Common myeloid progenitor, CD34-positive (primary cell): ENCODE data around the gene ADD1.

Experiments
- CTCF ChIA-PET: fragments of 350-600 bp; sonication (Branson Sonifier 250); formaldehyde crosslinking; loops from one replicate; lab custom pipeline; 2021; ENCODE audit warnings: antibody characterized with exemption; lab: Charles Lee
- POLR2A ChIA-PET: fragments of 350-600 bp; sonication (Branson Sonifier 250); formaldehyde crosslinking; loops from one replicate; lab custom pipeline; 2021; ENCODE audit warnings: antibody characterized with exemption; lab: Charles Lee
- DNase-seq, 3 donors: peaks; one replicate each; pipeline versions ENCODE4 v3.0.0 to v3.0.0-alpha.2; 2013
- H3K27ac ChIP-seq, 2 experiments: 1 replicate in 1 of 2; 2 replicates in 1 of 2; pipeline ENCODE4 v1.7.0; 2013; ENCODE audit warnings: inconsistent platforms in 2 of 2, low read length in 2 of 2, mild to moderate bottlenecking in 2 of 2, low read depth in 1 of 2, moderate library complexity in 1 of 2; ENCODE audit not compliant: severe bottlenecking in 2 of 2, insufficient read depth in 1 of 2, poor library complexity in 1 of 2
- H3K27me3 ChIP-seq, 5 experiments: replicated peaks in 2 of 5; 1 replicate in 3 of 5; 2 replicates in 2 of 5; pipeline versions ENCODE4 v1.6.1 to v1.7.0; 2013; ENCODE audit warnings: low read length in 4 of 5, mild to moderate bottlenecking in 2 of 5, moderate library complexity in 2 of 5, inconsistent platforms in 1 of 5; ENCODE audit not compliant: insufficient read depth in 5 of 5, control insufficient read depth in 4 of 5
- H3K36me3 ChIP-seq, 4 experiments: 1 replicate in 2 of 4; 2 replicates in 2 of 4; pipeline versions ENCODE4 v1.6.1 to v1.7.0; 2013; ENCODE audit warnings: low read length in 3 of 4, control low read depth in 1 of 4, mild to moderate bottlenecking in 1 of 4; ENCODE audit not compliant: control insufficient read depth in 4 of 4, insufficient read depth in 4 of 4
- H3K4me1 ChIP-seq, 4 experiments: 1 replicate in 3 of 4; 2 replicates in 1 of 4; pipeline versions ENCODE4 v1.6.1 to v1.7.1; 2013; ENCODE audit warnings: low read length in 3 of 4, mild to moderate bottlenecking in 3 of 4, control low read depth in 1 of 4, inconsistent platforms in 1 of 4, moderate library complexity in 1 of 4; ENCODE audit not compliant: control insufficient read depth in 4 of 4, insufficient read depth in 4 of 4; ENCODE audit errors: control extremely low read depth in 1 of 4
- H3K4me3 ChIP-seq, 7 experiments: 1 replicate in 4 of 7; 2 replicates in 3 of 7; pipeline versions ENCODE4 v1.5.1 to v1.7.0; 2013; ENCODE audit warnings: mild to moderate bottlenecking in 7 of 7, low read length in 6 of 7, moderate library complexity in 6 of 7, inconsistent platforms in 2 of 7, low read depth in 2 of 7, control low read depth in 1 of 7; ENCODE audit not compliant: insufficient read depth in 4 of 7, control insufficient read depth in 1 of 7; ENCODE audit errors: extremely low read depth in 1 of 7
- H3K9me3 ChIP-seq, 5 experiments: 1 replicate in 4 of 5; 2 replicates in 1 of 5; pipeline versions ENCODE4 v1.6.1 to v1.7.1; 2013; ENCODE audit warnings: low read length in 4 of 5, mild to moderate bottlenecking in 2 of 5, inconsistent platforms in 1 of 5, low read depth in 1 of 5, moderate library complexity in 1 of 5; ENCODE audit not compliant: control insufficient read depth in 4 of 5, insufficient read depth in 2 of 5; ENCODE audit errors: control extremely low read depth in 1 of 5
- WGBS: methylation state at CpG from one replicate; pipeline ENCODE4 v1.1.5; 2013; ENCODE audit not compliant: insufficient coverage; 5-methylcytosine and 5-hydroxymethylcytosine counted together

The ADD1 gene

GRCh38 chr4:2797545-2798305, 45.9 kb upstream of the ADD1 start:
- POLR2A ChIA-PET = interaction anchor here (0.9 to 2.0 kb wide), 5 partner anchors 13 to 166 kb away, joined by 3 to 8 read pairs (median 3); partner anchors contain the start of genes ADD1 and GRK4
- no peaks in the 10 kb centered on the region for H3K9me3 ChIP-seq
- H3K36me3 ChIP-seq = no peaks in the 10 kb centered on the region
- peaks cover 5 to 96% (median 92%) of the 10 kb centered on the region in 4 experiments for H3K4me1 ChIP-seq
- H3K4me3 ChIP-seq = peak overlapping the region in 5 of 7 experiments; percentile 23 to 56 (median 46)
- CTCF ChIA-PET = interaction anchor here (0.6 to 4.5 kb wide), 10 partner anchors 10 to 70 kb away, joined by 3 to 34 read pairs (median 4); no protein-coding TSS in a partner anchor
- no peaks in the 10 kb centered on the region for H3K27me3 ChIP-seq
- H3K27ac ChIP-seq = peak overlapping the region in 1 of 2 experiments; percentile 59
- WGBS = 14% methylated on average over 18 of the region's 23 CpGs
- peak; percentile 62 to 95 (median 93) for DNase-seq

- H3K27me3 ChIP-seq = no peaks in the 10 kb centered on the region
- peak overlapping the region in 1 of 2 experiments; percentile 59 for H3K27ac ChIP-seq
- DNase-seq = peak; percentile 63 to 91 (median 88)
- H3K9me3 ChIP-seq = no peaks in the 10 kb centered on the region
- peak overlapping the region in 5 of 7 experiments; percentile 26 to 56 (median 46) for H3K4me3 ChIP-seq
- ChIA-PET CTCF (interaction anchor here (0.7 to 4.5 kb wide), 9 partner anchors 9 to 69 kb away, joined by 3 to 34 read pairs (median 4); no protein-coding TSS in a partner anchor), POLR2A (interaction anchor here (0.6 to 2.0 kb wide), 6 partner anchors 11 to 165 kb away, joined by 3 to 8 read pairs (median 3); partner anchors contain the start of gene GRK4)
- no peaks in the 10 kb centered on the region for H3K36me3 ChIP-seq
- peaks cover 5 to 97% (median 91%) of the 10 kb centered on the region in 4 experiments for H3K4me1 ChIP-seq
- 14% methylated on average over 20 of the region's 29 CpGs for WGBS
Observed at GRCh38 chr4:2798399-2799223, 45.0 kb upstream of the ADD1 start.

GRCh38 chr4:2799224-2799911, 44.3 kb upstream of the ADD1 start:
- peaks cover 5 to 97% (median 89%) of the 10 kb centered on the region in 4 experiments for H3K4me1 ChIP-seq
- ChIA-PET CTCF (interaction anchor here (1.1 to 4.5 kb wide), 5 partner anchors 12 to 48 kb away, joined by 3 to 34 read pairs (median 4); no protein-coding TSS in a partner anchor), POLR2A (interaction anchor here (0.6 to 2.0 kb wide), 5 partner anchors 11 to 19 kb away, joined by 3 to 8 read pairs (median 3); no protein-coding TSS in a partner anchor)
- H3K27me3 ChIP-seq = no peaks in the 10 kb centered on the region
- H3K9me3 ChIP-seq = no peaks in the 10 kb centered on the region
- H3K27ac ChIP-seq = peak overlapping the region in 1 of 2 experiments; percentile 58
- peak overlapping the region in 4 of 7 experiments; percentile 45 to 53 (median 46) for H3K4me3 ChIP-seq
- WGBS = 8% methylated on average over 7 of the region's 14 CpGs
- DNase-seq = peak in 1 of 3 donors; percentile 39
- no peaks in the 10 kb centered on the region for H3K36me3 ChIP-seq

- ChIA-PET CTCF (interaction anchor here (0.8 to 4.5 kb wide), 4 partner anchors 11 to 38 kb away, joined by 3 to 34 read pairs (median 7); no protein-coding TSS in a partner anchor), POLR2A (interaction anchor here (0.6 to 1.6 kb wide), 4 partner anchors 10 to 19 kb away, joined by 3 to 5 read pairs (median 4); no protein-coding TSS in a partner anchor)
- Histone ChIP-seq H3K36me3 (no peaks in the 10 kb centered on the region), H3K9me3 (no peaks in the 10 kb centered on the region), H3K27ac (peak overlapping the region in 1 of 2 experiments; percentile 73), H3K27me3 (no peaks in the 10 kb centered on the region), H3K4me1 (peaks cover 5 to 97% (median 89%) of the 10 kb centered on the region in 4 experiments), H3K4me3 (peak overlapping the region in 4 of 7 experiments; percentile 20 to 53 (median 46))
- 68% methylated on average over 14 of the region's 23 CpGs for WGBS
- DNase-seq = no peak
Observed at GRCh38 chr4:2799971-2800690, 43.5 kb upstream of the ADD1 start.

GRCh38 chr4:2800691-2801596, 42.7 kb upstream of the ADD1 start:
- POLR2A ChIA-PET = interaction anchor here (0.6 to 1.6 kb wide), 3 partner anchors 9 to 20 kb away, joined by 4 to 5 read pairs (median 4); no protein-coding TSS in a partner anchor
- WGBS = 28% methylated on average over 24 of the region's 29 CpGs
- CTCF ChIA-PET = interaction anchor here (0.8 to 4.5 kb wide), 4 partner anchors 10 to 61 kb away, joined by 3 to 34 read pairs (median 6); no protein-coding TSS in a partner anchor
- H3K4me1 ChIP-seq = peaks cover 5 to 98% (median 89%) of the 10 kb centered on the region in 4 experiments
- no peaks in the 10 kb centered on the region for H3K36me3 ChIP-seq
- H3K27me3 ChIP-seq = no peaks in the 10 kb centered on the region
- peak; percentile 63 to 86 (median 82) for DNase-seq
- H3K9me3 ChIP-seq = no peaks in the 10 kb centered on the region
- H3K27ac ChIP-seq = peak overlapping the region in 1 of 2 experiments; percentile 73
- H3K4me3 ChIP-seq = peak overlapping the region in 5 of 7 experiments; percentile 15 to 42 (median 26)
